ENCODE data around the gene DCXR.

The DCXR gene

GRCh38 chr17:81991684-81992305 is 45.7 kb downstream of the DCXR start:
- Histone ChIP-seq H3K4me3 (ENCODE audit: low read depth in 1 of 2, low read length in 2 of 2) (no peak overlapping the region), H2AFZ (ENCODE audit: low read depth, low read length) (no peak overlapping the region), H3K9me3 (ENCODE audit: insufficient read depth, low read length, severe bottlenecking) (no peaks in the 10 kb centered on the region), H3K4me1 (ENCODE audit: insufficient read depth, low read length) (no peaks in the 10 kb centered on the region), H3K27me3 (ENCODE audit: insufficient read depth, low read length, poor library complexity) (no peaks in the 10 kb centered on the region), H3K79me2 (ENCODE audit: insufficient read depth, low read length) (peaks cover 8% of the 10 kb centered on the region; the same call in 1 of the 2 replicates), H3K36me3 (ENCODE audit: insufficient read depth, low read length) (no peaks in the 10 kb centered on the region; the same call in 1 of the 2 replicates), H3K9ac (ENCODE audit: low read depth, low read length) (no peak overlapping the region), H4K20me1 (ENCODE audit: insufficient read depth, low read length) (peaks cover 18% of the 10 kb centered on the region; the same call in 1 of the 2 replicates), H3K27ac (ENCODE audit: low read length) (no peak overlapping the region), H3K4me2 (ENCODE audit: insufficient read depth, low read length) (no peak overlapping the region)
- DNase-seq, result no peak
- ATAC-seq (ENCODE audit: insufficient read depth, low read depth), result peak; percentile 31; the same call in 1 of the 3 replicates
- TF ChIP-seq, protein P1, sequence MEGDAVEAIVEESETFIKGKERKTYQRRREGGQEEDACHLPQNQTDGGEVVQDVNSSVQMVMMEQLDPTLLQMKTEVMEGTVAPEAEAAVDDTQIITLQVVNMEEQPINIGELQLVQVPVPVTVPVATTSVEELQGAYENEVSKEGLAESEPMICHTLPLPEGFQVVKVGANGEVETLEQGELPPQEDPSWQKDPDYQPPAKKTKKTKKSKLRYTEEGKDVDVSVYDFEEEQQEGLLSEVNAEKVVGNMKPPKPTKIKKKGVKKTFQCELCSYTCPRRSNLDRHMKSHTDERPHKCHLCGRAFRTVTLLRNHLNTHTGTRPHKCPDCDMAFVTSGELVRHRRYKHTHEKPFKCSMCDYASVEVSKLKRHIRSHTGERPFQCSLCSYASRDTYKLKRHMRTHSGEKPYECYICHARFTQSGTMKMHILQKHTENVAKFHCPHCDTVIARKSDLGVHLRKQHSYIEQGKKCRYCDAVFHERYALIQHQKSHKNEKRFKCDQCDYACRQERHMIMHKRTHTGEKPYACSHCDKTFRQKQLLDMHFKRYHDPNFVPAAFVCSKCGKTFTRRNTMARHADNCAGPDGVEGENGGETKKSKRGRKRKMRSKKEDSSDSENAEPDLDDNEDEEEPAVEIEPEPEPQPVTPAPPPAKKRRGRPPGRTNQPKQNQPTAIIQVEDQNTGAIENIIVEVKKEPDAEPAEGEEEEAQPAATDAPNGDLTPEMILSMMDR (IDR thresholded peaks at IDR 0.05; ENCODE audit: borderline replicate concordance, extremely low read depth, low read length, poor library complexity, severe bottlenecking), result no peak
- TF ChIP-seq EZH2 (IDR thresholded peaks at IDR 0.05; ENCODE audit: borderline replicate concordance, low read depth, low read length, severe bottlenecking), result no peak

GRCh38 chr17:81990836-81991683 is 46.4 kb downstream of the DCXR start:
- no peaks in the 10 kb centered on the region for H3K4me1 ChIP-seq (ENCODE audit: insufficient read depth, low read length)
- 0 out of 3 replicates have a peak, but pooled peaks have one; percentile 29 for ATAC-seq (ENCODE audit: insufficient read depth, low read depth)
- no peak overlapping the region for H3K9ac ChIP-seq (ENCODE audit: low read depth, low read length)
- H2AFZ ChIP-seq (ENCODE audit: low read depth, low read length), result no peak overlapping the region
- no peak overlapping the region for H3K4me2 ChIP-seq (ENCODE audit: insufficient read depth, low read length)
- peaks cover 6% of the 10 kb centered on the region for H3K36me3 ChIP-seq (ENCODE audit: insufficient read depth, low read length)
- TF ChIP-seq, protein P1 (IDR thresholded peaks at IDR 0.05; ENCODE audit: borderline replicate concordance, extremely low read depth, low read length, poor library complexity, severe bottlenecking), result no peak
- TF ChIP-seq EZH2 (IDR thresholded peaks at IDR 0.05; ENCODE audit: borderline replicate concordance, low read depth, low read length, severe bottlenecking), result no peak
- H3K9me3 ChIP-seq (ENCODE audit: insufficient read depth, low read length, severe bottlenecking), result no peaks in the 10 kb centered on the region
- peaks cover 8% of the 10 kb centered on the region; the same call in 1 of the 2 replicates for H3K79me2 ChIP-seq (ENCODE audit: insufficient read depth, low read length)
- peaks cover 21% of the 10 kb centered on the region; the same call in 1 of the 2 replicates for H4K20me1 ChIP-seq (ENCODE audit: insufficient read depth, low read length)
- H3K27me3 ChIP-seq (ENCODE audit: insufficient read depth, low read length, poor library complexity), result no peaks in the 10 kb centered on the region
- no peak overlapping the region for H3K27ac ChIP-seq (ENCODE audit: low read length)
- DNase-seq, result no peak
- no peak overlapping the region for H3K4me3 ChIP-seq (ENCODE audit: low read depth in 1 of 2, low read length in 2 of 2)

DNA sequence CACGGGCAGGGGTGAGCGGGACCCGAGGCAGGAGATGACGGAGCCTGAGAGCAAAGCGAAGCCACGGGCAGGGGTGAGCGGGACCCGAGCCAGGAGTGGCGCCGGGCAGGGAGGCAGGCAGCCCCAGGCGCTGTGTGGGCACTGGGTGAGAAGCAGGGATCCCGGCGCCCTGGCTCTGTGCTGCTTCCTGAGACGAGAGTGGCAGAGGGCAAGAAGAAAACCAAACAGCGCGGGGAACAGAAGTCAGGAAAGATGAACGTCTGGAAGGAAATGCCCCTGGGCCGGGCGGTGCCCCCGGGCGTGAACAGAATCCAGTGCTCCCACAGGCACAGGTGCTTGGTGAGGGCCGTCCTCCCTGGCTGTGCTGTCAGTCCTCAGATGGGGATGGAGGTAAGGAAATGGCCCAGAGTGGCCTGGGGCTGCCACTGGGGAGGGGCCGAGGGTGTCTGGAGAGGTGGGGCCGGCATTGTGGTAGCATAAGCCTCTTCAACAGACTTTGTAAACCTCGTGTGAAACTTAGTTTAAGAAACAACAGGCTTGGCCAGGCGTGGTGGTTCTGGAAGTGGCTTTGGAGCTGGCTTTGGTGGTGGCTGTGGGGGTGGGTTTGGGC is 50.2 kb downstream of the DCXR start:
- Histone ChIP-seq H3K4me1 (ENCODE audit: insufficient read depth, low read length) (no peaks in the 10 kb centered on the region), H3K27me3 (ENCODE audit: insufficient read depth, low read length, poor library complexity) (no peaks in the 10 kb centered on the region), H3K4me2 (ENCODE audit: insufficient read depth, low read length) (no peak overlapping the region), H3K79me2 (ENCODE audit: insufficient read depth, low read length) (peaks cover 8% of the 10 kb centered on the region; the same call in 1 of the 2 replicates), H3K4me3 (ENCODE audit: low read depth in 1 of 2, low read length in 2 of 2) (no peak overlapping the region), H4K20me1 (ENCODE audit: insufficient read depth, low read length) (peaks cover 26% of the 10 kb centered on the region; the same call in 1 of the 2 replicates), H2AFZ (ENCODE audit: low read depth, low read length) (no peak overlapping the region), H3K9ac (ENCODE audit: low read depth, low read length) (no peak overlapping the region), H3K27ac (ENCODE audit: low read length) (no peak overlapping the region), H3K36me3 (ENCODE audit: insufficient read depth, low read length) (peaks cover 31% of the 10 kb centered on the region), H3K9me3 (ENCODE audit: insufficient read depth, low read length, severe bottlenecking) (no peaks in the 10 kb centered on the region)
- ATAC-seq (ENCODE audit: insufficient read depth, low read depth), result no peak
- no peak for DNase-seq
- no peak for TF ChIP-seq EZH2 (IDR thresholded peaks at IDR 0.05; ENCODE audit: borderline replicate concordance, low read depth, low read length, severe bottlenecking)
- TF ChIP-seq, protein P1 (IDR thresholded peaks at IDR 0.05; ENCODE audit: borderline replicate concordance, extremely low read depth, low read length, poor library complexity, severe bottlenecking), result no peak
